Fibroblast of the aortic adventitia (primary cell): ENCODE measurements around the gene INTS11. TPM values are rescaled to one million over a fixed set of nuclear protein-coding genes. Genes with fewer than 3 reads are reported as not detected.

ENCODE experiments used
- DNase-seq: peaks from one replicate; pipeline ENCODE4 v3.0.0-alpha.2; 2010; ENCODE audit warnings: low read depth
- H3K4me3 ChIP-seq: 2 replicates; pipeline ENCODE4 v1.5.1; 2011; ENCODE audit warnings: low read depth, mild to moderate bottlenecking, control low read depth, low read length, moderate library complexity
- CTCF ChIP-seq: IDR thresholded peaks from 2 replicates; pipeline ENCODE4 v1.5.1; 2011; ENCODE audit warnings: mild to moderate bottlenecking, low read length, control low read depth, inconsistent platforms; ENCODE audit not compliant: insufficient read depth
- total RNA-seq: library from RNA; depleted of rRNA; stranded (reverse); fragments of >200 nt; gene quantifications from 2 replicates; pipeline ENCODE4 v1.2.3, GENCODE V29; 2012; ENCODE audit warnings: low replicate concordance

Gene INTS11
- total RNA-seq, 1 donor, result 53.1 TPM

- no peak overlapping the region for H3K4me3 ChIP-seq
- TF ChIP-seq CTCF, result no peak
- DNase-seq, result no peak
These were observed 17.1 kb upstream of the INTS11 start for GRCh38 chr1:1341549-1342021.

GRCh38 chr1:1340791-1341548 is 16.5 kb upstream of the INTS11 start:
- H3K4me3 ChIP-seq, result no peak overlapping the region
- no peak for TF ChIP-seq CTCF
- DNase-seq, result no peak

GRCh38 chr1:1340185-1340584 is 15.7 kb upstream of the INTS11 start:
- H3K4me3 ChIP-seq, result no peak overlapping the region
- no peak for TF ChIP-seq CTCF
- DNase-seq, result no peak

- TF ChIP-seq CTCF, result no peak
- DNase-seq, result no peak
- no peak overlapping the region for H3K4me3 ChIP-seq
These were observed 13.8 kb upstream of the INTS11 start for GRCh38 chr1:1338278-1338677.

GRCh38 chr1:1337793-1338147 is 13.3 kb upstream of the INTS11 start:
- DNase-seq, result no peak
- H3K4me3 ChIP-seq, result no peak overlapping the region
- no peak for TF ChIP-seq CTCF

- H3K4me3 ChIP-seq, result no peak overlapping the region
- DNase-seq, result no peak
- TF ChIP-seq CTCF, result no peak
These were observed 12.7 kb upstream of the INTS11 start for GRCh38 chr1:1336931-1337792.
